ENCODE measurements around the gene E2F7.

The E2F7 gene

DNA sequence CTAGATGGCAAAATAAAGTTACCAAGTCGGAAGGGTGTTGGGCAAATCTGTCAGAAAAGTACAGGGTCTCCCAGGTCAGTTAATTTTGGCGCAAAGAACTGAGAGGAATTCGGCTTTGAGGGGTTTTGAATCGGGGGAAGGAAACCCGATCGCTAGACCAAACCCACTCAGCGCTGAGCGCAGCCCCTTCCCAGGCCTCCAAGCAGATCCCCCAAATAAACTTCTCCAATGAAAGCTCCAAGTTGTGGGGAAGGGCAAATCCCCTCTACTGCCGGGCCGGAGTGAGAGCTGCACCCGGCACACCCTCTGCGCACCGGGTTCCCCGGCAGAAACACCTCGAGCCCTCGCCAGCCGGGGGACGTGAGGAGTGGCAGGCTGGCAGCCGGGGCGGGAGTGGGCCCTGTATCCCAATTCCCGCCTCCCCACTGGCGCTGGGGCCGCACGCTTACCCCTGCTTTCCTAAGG is 441 bp downstream of the E2F7 start:
- DNase-seq (ENCODE audit: low read depth in 2 of 2) = no peak

DNA sequence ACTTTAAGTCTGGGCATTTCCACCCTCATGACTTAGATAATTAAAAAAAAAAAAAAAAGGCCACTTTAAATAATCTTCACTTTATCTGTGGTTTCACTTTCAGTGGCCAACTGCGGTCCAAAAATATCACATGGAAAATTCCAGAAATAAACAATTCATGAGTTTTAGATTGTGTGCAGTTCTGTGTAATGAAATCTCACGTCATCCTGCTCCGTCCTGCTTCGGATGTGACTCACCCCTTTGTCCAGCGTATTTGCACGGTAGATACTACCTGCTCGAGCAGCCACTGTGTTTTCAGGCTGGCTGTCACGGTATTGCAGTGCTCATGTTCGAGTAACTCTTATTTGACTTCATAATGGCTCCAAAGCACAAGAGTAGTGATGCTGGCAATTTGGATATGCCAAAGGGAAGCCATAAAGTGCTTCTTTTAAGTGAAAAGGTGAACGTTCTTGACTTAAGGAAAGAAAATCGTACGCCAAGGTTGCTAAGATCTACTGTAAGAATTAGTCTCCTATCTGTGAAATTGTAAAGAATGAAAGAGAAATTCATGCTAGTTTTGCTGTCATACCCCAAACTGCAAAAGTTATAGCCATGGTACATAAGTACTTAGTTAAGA is 2.4 kb downstream of the E2F7 start:
- DNase-seq (ENCODE audit: low read depth in 2 of 2) = no peak

DNA sequence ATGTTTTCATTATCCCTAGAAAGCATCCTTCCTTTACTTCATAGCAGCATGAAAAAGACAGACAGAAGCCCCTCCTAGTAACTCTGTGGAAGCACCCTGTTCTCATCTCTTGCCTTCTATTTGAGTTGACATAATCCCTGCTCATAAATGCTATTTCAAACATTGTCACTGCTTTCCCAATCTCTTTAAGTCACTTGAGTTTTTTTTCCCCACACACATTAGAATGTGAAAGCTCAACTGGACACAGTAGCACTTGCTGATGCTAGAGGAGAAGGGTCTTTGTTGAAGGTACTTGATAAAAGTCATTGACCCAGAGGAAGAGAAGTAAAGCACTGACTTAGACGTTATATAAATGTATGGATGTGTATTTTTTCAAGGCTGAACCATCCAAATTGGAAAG is 3.0 kb downstream of the E2F7 start:
- no peak for DNase-seq (ENCODE audit: low read depth in 2 of 2)

DNA sequence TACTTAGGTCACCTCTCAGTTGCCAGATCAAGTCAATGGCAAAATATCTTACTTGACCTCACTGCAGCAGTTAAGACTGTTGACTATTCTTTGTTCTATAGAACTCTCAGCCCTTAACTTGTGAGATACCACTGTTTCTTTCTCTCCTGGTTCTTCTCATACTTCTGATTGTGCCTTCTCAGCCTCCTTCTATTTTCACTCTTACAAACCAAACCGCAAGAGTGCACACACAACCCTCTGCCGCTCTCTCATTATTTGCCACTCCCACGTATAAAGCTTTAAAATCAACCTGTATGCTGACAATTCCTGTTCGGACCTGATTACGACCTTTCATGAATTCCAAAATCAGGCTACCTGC is 4.5 kb downstream of the E2F7 start:
- no peak for DNase-seq (ENCODE audit: low read depth in 2 of 2)

DNA sequence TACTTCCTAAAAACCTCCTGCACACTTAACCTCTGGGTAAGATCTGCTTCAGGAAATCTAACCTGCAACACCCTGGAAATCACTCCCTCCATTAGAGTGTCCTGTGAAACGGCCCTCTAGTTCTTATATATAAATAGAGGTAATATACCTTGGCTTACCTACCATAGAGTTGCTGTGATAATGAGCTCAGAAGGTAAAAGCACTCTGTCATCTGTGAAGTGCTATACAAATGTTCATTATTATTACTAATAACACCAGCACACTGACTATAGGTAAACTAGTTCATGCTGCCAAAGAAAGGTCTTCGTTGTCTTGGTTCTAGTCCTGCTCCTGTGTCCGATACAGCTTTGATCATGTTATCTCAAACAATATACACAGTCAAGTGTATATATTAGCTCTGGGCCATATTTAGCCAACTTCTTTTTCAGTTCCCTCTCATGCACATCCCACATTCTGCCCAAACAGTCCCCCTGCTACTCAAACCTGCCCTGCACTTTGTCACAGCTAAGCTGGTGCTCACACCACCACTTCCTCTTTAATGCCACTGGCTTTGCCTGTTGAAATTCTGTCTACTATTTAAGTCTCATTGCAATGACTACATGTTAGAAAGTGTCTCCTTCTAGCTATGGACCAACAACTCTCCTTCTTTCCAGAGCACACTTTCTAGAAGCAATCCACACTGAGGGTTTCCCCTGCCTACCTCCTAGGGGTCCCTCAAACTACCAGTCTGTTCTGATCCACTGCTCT is 5.1 kb downstream of the E2F7 start:
- DNase-seq (ENCODE audit: low read depth in 2 of 2) = no peak

DNA sequence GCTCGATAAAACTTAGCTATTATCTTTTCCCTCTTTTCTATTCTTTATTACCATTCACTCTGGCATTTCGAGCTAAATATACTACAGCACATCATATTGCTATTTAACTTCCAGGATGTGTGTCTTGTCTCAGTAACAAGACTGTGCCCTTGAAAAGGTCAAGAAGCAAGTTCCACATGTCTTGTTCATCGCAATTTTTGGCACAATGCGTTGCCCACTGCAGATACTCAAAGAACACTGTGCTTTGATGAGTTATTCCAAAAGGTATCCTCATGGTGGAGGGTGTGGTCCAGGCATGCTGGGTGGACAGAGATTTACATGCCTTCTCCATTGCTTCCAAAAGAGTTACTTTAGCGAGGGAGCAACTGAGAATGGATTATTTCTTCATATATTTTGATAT is 6.6 kb downstream of the E2F7 start:
- DNase-seq (ENCODE audit: low read depth in 2 of 2) = no peak

DNA sequence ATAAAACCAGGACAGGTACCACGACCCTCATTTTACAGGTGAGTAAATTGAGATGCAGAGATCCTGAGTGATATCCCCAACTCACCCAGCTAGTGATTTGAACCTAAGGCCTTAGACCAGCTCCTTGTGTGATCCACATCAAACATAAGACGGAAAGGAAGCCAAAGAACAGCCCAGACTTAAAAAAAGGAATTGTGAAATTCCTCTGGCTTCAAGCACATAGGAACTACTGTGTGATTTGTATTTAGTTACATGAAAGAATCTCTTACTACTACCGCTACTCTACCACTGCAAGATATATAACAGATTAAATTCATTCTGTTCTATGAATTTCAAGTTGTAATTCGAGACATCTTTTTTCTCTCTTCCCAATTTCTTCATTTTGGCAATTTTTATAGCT is 10.5 kb downstream of the E2F7 start:
- no peak for DNase-seq (ENCODE audit: low read depth in 2 of 2)

DNA sequence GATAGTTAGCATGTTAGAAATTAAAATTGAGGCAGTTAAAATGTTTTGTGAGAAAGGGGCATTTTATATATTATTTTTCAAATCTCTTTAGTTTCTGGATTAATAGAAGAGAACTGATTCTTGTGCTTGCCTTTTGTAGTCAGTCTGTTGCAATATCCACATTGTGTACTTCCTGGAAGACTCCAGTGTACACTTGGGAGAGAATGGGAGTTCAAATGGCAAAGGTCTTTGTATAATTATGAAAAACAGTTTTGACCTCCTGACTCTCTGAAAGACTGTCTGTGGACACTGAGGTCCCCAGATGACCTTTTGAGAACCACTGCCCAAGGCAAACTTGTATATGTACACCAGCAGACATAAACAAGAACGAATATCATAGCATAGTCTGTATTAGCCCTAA is 12.1 kb downstream of the E2F7 start:
- DNase-seq (ENCODE audit: low read depth in 2 of 2) = no peak

DNA sequence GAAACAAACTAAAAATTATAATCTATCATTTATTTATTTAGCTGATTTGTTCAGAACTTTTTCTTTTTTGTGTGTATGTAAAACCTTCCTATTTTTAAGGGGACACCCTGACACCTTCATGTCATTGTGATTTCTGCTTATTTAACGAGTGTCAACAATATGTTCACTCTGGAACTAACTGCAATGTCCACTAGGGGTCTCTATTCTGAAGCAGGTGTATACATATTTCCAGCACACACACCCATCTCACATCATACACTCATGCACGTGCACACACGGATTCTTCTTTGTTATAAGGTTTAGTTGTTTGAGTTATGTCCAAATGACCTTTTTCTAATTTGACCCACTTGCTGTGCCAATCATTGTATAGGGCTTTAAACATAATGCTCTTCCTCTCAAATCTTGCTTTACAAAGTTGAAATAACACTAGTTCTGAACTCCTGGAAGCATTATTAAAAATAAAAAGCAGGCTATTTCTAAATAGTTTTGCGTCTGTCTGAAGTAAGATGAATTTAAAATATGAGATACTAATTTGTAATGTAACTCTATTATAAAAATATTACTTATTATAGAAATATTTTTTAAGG is 15.5 kb downstream of the E2F7 start:
- no peak for DNase-seq (ENCODE audit: low read depth in 2 of 2)

DNA sequence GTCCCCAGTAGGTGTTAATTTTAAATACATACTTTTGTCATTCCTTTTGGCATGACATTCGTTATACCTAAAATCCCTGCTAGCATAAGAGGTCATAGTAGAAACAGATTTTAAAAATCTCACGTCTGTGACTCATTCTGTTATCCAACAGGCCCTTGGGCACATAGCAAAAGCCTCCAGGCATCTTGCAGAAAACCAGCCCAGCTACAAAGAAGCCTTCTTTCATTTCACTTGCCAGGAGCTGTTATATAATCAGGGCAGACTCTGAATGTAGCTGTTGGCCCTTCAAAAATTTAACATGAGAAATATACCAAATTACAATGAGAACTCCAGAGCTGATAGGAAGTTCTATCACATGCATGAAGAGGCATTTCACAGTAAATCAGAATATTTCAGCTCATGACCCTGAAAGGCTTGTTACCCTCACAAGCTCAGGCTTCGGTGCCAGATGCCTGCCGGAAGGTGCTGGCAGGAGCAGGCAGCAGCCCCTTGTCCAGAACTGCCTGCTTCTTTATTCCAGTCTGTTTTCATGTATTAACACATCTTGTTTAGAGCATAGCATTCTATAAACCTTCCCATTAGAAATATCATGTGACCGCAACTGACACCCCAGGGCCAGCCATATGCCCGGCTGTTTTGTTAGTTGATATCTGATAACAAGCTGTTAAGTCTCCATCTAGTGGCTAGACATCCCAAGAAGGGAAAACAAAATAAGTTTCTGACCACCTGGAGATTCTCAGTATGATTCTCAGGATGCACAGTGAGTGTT is 17.8 kb downstream of the E2F7 start:
- no peak for DNase-seq (ENCODE audit: low read depth in 2 of 2)

DNA sequence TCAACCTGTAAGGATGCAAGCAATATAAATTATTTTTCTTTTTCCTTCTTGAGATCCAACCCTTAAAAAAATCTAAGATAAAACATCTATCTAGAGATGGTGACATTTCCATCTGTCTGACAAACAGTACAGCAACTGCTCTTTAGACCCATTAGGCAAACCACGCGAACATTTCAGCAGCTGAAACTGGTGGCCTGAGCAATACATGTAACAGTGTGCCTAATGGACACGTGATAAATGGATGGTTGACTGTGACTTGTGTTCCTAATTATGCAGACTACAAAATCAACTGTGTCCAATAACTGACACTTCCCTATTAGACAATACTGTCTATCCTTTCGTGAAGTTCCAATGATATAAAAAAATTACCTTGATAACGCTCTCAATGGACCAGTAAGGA is 18.9 kb downstream of the E2F7 start:
- no peak for DNase-seq (ENCODE audit: low read depth in 2 of 2)

DNA sequence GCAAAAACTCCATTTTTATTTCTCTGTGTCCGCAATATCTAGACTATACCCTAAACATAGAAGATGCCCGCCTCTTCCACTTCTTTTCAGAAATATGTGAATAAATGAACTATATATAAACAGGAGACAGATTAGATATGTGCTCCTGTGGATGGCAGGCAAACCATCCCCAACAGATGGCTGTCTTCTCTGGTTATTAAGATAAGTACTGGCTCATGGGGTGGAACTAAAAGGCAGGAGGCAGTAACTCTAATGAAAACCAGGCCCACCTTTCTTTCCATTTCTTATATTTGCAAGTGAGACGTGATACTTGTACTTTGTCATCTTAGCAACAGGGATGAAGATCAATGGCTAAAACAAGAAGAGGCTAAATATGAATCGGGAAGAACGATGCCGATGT is 20.2 kb downstream of the E2F7 start:
- no peak for DNase-seq (ENCODE audit: low read depth in 2 of 2)

DNA sequence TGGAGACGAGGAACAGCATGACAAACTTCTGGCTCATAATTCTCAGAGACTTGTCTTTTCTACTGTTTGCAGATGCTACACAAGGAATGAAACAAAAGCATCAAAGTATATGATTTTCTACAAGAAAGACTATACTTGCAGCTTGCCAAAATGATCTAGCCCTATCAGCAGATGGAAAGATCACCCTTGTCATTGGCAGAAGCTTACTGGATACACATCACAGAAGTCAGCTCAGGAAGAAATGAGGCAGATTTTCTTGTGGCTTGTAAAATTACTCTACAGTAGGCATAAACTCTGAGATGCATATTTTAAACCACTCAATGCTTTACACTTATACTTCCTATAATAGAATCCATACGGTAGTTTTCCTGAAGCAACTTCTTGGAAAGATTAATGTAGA is 20.6 kb downstream of the E2F7 start:
- DNase-seq (ENCODE audit: low read depth in 2 of 2) = no peak

DNA sequence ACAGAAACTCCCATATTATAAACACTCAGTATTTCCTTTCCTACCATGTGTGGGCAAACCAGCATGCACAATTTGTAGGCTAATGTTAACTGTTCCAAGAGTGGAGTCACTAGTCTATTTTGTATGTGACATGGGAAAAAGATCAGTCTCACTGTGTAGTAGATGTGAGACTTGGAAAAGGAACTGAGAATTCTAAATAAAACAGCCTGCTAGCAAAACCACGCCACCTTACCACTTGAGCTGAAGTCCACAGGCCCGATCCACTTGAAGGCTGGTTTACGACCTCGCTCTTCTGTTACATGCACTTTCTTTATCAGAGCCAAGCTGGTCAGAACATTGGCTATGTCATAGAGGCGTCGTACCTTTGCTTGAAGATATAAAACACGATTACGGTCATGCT is 22.5 kb downstream of the E2F7 start:
- no peak for DNase-seq (ENCODE audit: low read depth in 2 of 2)

DNA sequence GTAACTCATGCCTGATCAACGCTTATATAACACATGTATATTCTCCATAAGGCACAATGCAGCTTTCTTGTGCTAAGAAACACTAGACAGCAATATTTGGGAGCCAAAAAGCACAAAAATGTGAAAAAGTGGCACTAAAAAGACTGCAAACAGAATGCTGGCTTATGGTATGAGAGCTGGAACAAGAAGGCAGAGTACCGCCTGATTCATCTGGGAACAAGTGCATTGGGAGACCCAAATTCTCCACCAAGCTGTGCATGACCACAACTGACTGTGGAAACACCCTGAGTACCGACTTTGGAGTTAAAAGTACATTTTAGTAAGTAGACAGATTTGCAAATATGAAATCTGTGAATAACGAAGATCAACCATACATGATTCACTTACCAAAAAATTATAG is 25.1 kb downstream of the E2F7 start:
- no peak for DNase-seq (ENCODE audit: low read depth in 2 of 2)

DNA sequence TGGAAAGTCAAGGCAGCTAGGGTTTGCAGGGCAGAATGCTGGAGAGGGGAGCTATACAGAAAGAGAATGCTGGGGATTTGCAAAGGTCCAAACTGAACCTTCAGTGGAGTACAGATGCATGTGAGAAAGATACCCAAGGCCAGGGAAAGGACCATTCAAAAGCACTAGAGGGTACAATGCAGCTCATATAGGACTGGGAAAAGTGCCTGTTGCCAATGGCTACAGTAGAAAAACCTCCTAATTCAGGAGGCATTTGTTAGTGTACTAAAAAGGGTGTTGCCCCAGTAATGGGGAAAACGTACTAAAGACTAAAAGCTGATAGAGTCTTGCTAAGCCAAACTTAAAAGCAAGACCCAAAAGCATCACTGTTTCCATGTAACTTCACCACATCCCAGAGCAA is 30.1 kb downstream of the E2F7 start:
- DNase-seq (ENCODE audit: low read depth in 2 of 2) = no peak

DNA sequence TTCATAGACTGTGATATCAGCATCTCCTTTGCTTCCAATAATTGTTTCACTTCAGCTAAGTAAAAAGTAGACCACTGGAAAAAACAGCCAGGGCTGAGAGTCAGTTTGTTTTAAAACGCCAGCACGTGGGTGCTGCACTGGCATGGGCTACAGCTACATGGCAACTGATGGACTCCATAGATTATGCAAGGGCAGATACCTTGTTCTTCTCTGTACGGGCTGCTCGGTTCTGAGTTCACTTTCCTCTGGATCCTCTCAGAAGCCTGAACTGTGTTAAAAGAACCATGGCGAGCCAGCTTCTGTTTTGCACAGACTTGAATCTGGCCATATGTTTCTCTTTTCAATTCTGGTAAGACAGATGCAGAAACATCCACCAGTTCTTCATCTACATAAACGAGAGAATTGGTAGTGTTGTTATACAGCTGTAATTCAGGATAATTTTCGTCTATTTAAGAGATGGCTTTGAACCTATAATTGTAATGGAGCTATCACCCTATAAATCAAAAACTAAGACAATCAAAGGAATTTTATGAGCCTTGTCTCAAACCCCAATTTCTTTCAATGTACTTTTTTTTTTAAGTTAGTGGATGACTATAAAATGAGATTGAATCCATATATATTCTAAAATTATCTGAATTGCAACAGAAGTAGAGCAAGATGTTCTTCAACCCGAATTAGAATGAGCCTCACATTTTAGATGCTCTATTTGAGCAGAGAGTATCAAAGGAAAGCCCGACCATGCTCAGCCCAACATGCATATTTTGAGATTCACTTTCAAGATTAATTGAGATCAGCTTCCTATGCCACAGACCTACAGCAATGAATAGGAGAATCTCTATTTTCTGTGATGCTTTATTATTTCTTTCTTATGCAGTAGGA is 31.5 kb downstream of the E2F7 start:
- DNase-seq (ENCODE audit: low read depth in 2 of 2) = no peak

DNA sequence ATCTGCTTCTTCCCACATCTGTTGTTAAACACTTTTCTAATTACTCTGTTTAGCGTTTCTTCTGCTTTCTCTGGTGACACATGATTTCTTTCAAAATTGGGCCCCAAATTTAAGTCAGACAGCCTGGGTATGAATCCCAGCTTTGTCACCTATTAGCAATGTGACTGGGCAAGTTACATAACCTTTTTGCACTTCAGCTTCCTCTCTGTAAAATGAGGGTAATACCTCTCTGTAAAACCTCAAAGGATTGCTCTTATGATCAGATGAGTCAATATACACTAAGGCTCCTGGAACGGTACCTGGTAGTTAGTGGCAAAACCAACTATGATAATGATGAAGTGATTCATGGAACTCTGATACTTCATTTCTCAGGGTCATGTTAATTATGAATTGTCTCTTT is 33.0 kb downstream of the E2F7 start:
- no peak for DNase-seq (ENCODE audit: low read depth in 2 of 2)

DNA sequence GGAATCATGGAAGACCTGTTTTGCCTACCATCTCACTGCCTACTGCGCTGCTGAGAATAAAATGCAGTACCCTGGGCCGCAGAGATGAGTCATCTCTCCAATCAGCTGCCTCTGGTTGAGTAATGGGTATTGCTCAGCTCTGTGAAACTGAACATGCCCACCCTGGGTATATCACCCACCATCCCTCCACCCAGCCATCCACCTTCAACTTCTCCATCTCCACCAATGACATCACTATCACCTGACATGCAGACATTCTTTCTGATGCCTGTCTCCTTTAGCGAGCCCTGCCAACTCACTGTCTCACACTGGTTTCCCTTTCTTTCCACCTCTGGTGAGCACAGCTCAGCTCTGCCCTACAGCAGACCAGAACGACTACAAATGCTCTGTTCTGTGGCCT is 33.6 kb downstream of the E2F7 start:
- DNase-seq (ENCODE audit: low read depth in 2 of 2) = no peak

DNA sequence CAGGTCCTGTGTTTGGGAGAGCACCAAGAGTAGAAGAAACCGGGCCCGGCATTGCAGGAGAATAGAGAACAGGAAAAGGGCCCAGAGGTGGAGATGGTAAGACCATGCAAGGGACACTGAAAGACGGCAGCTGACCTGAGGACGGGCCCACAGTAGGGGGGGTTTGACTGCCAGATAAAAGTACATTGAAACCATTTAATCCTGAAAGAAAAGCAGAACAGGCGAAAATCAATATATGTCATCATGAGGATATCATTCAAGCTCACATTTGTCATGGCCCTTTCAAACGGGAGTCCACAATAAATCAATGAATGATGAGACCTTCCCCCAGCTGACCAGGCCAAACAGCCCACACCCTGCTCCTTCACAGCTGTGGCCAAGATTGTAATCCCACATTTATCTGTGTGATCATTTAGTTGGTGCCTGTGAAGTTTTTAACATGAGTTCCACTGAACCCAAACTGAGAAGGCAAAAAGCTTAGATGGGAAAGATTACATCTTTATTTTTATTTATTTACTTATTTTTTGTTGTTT is 39.5 kb downstream of the E2F7 start:
- no peak for DNase-seq (ENCODE audit: low read depth in 2 of 2)

DNA sequence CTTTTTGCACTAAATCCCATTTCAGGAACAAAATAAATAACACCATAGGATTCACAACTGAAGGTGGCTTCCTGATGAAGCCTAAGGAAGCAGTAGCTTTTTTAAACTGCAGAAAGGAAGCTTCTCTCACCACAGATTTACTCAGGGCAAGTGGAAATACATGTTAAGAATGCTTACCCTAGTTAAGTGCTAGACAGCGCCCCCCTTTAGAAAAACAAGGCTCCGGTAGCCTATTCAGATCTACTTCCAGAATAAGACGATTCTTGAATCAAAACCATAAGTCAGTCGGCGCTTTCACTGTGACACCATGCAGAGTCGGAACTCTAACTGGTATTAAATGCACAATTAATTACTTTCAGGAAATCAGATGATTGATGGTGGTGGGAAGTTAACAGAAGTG is 41.9 kb downstream of the E2F7 start:
- no peak for DNase-seq (ENCODE audit: low read depth in 2 of 2)

DNA sequence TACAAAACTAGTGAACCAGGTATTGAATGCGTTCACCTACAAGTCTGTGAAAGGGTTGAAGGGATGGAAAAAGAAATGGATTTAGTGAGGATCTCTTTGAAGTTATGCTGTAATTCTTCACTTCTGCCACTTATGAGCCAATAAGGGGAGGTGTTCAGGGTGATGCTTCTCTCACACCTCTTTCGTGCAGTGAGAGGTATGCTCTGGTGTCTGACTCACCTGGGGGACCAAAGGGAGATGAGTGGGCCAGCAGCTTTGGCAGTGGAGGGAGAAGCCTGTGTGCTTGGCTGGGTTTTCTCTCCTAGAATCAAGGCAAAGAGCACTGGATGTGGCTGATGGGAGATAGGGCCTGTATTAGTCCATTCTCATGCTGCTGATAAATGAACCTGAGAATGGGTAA is 45.4 kb downstream of the E2F7 start:
- no peak for DNase-seq (ENCODE audit: low read depth in 2 of 2)
